ENCODE results near the gene DAD1. TPM values are rescaled to one million over a fixed set of nuclear protein-coding genes. Genes with fewer than 3 reads are reported as not detected.

DAD1 gene
- polyA plus RNA-seq, 1 of the 3 experiments (the other 2 are of a cell fraction): 406 TPM

DNA sequence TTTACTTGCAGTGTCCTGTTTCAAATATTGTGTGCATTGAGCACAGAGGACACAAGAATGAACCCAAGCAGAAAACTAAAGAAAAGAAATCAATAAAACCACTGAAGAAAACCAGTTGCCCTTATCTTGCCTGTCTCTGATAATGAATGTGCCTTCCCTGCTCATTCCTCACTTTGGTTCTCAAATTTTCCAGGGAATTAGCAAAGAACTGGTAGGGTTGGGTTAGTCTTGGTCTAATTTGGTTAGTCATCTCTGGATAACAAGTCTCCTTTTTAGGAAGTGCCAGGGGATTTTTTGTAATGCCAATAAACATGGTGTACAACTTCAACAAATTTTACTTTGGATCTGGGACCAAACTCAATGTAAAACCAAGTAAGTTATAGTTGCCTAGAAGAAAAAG lies 65.7 kb downstream of the DAD1 start (continued):
- TF ChIP-seq, protein P1, sequence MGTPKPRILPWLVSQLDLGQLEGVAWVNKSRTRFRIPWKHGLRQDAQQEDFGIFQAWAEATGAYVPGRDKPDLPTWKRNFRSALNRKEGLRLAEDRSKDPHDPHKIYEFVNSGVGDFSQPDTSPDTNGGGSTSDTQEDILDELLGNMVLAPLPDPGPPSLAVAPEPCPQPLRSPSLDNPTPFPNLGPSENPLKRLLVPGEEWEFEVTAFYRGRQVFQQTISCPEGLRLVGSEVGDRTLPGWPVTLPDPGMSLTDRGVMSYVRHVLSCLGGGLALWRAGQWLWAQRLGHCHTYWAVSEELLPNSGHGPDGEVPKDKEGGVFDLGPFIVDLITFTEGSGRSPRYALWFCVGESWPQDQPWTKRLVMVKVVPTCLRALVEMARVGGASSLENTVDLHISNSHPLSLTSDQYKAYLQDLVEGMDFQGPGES (IDR thresholded peaks at IDR 0.05; ENCODE audit: low read depth, low read length): no peak
- no peak for TF ChIP-seq RAD21 (IDR thresholded peaks at IDR 0.05; ENCODE audit: low read length)
- no peak for TF ChIP-seq POLR2AphosphoS5 (IDR thresholded peaks at IDR 0.05; ENCODE audit: low read depth, low read length)
- TF ChIP-seq NFIC (IDR thresholded peaks at IDR 0.05; ENCODE audit: borderline replicate concordance): no peak
- TF ChIP-seq, protein P2, sequence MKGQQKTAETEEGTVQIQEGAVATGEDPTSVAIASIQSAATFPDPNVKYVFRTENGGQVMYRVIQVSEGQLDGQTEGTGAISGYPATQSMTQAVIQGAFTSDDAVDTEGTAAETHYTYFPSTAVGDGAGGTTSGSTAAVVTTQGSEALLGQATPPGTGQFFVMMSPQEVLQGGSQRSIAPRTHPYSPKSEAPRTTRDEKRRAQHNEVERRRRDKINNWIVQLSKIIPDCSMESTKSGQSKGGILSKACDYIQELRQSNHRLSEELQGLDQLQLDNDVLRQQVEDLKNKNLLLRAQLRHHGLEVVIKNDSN (IDR thresholded peaks at IDR 0.05; ENCODE audit: borderline replicate concordance, low read depth): no peak
- TF ChIP-seq, protein P3, sequence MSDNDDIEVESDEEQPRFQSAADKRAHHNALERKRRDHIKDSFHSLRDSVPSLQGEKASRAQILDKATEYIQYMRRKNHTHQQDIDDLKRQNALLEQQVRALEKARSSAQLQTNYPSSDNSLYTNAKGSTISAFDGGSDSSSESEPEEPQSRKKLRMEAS (IDR thresholded peaks at IDR 0.05; ENCODE audit: low read depth): no peak
- TF ChIP-seq EZH2phosphoT487 (IDR thresholded peaks at IDR 0.05; ENCODE audit: borderline replicate concordance, low read depth): no peak
- no peak for TF ChIP-seq EP300 (IDR thresholded peaks at IDR 0.05; ENCODE audit: borderline replicate concordance in 1 of 2, low read depth in 1 of 2, low read length in 1 of 2)

DNA sequence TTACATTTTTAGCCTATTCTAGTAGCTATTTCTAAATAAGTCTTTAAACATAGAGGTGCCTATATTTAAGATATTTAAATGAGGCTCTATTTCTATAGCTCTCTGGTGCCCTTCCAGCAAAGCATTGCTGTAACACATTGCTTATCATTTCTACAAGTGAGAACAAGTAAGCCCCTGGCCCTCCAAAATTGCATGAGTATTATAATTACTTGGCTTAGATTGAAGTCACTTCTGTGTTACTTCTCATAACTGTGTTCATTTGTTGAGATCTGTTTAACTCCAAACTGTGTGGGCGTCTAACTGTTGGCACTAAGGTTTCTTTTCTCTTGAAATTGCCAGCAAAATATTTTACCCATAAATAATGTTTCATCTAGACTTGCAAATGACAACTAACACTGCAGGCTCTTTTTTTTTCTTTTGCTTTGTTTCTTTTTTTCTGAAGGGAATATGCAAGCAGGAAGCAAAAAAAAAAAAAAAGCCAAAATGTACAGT lies 66.5 kb downstream of the DAD1 start:
- Histone ChIP-seq H3K9ac (no peak overlapping the region), H2AFZ (ENCODE audit: low read depth) (no peak overlapping the region), H4K20me1 (ENCODE audit: insufficient read depth) (no peaks in the 10 kb centered on the region), H3K27me3 (ENCODE audit: insufficient read depth) (peaks cover 28% of the 10 kb centered on the region), H3K4me3 (ENCODE audit: low read depth in 2 of 2, low read length in 1 of 2) (no peak overlapping the region), H3K4me1 (ENCODE audit: control insufficient read depth in 1 of 2, insufficient read depth in 2 of 2, low read depth in 1 of 2, low read length in 1 of 2) (peaks cover 0 to 21% of the 10 kb centered on the region in 2 experiments; a peak in 1 of 4 replicates), H3K9me3 (no peaks in the 10 kb centered on the region), H3K36me3 (replicated peaks in 1 of 2; ENCODE audit: control insufficient read depth in 1 of 2, insufficient read depth in 2 of 2, low read length in 1 of 2) (no peaks in the 10 kb centered on the region), H3K9me2 (no peaks in the 10 kb centered on the region), H3K27ac (ENCODE audit: low read depth in 2 of 2, low read length in 1 of 2) (no peak overlapping the region), H3F3A (replicated peaks; ENCODE audit: insufficient read depth) (no peaks in the 10 kb centered on the region), H3K4me2 (no peak overlapping the region), H3K79me2 (ENCODE audit: insufficient read depth) (no peaks in the 10 kb centered on the region)
- ChIA-PET POLR2A (no interaction called here), CTCF (interaction anchor here (0.8 kb wide), 1 partner anchor 131 kb away, joined by 3 read pairs; no protein-coding TSS in a partner anchor)
- TF ChIP-seq MEF2A (IDR thresholded peaks at IDR 0.05; ENCODE audit: borderline replicate concordance, low read depth) (no peak), TAF1 (IDR thresholded peaks at IDR 0.05; ENCODE audit: borderline replicate concordance, low read depth, low read length) (no peak), FOXJ3 (CRISPR knock-in tag; IDR thresholded peaks at IDR 0.05) (no peak), SIN3A (IDR thresholded peaks at IDR 0.05; ENCODE audit: borderline replicate concordance, low read depth, low read length) (no peak), NRF1 (IDR thresholded peaks at IDR 0.05; ENCODE audit: low read depth, low read length) (no peak), POLR2AphosphoS5 (IDR thresholded peaks at IDR 0.05; ENCODE audit: low read depth, low read length) (no peak), GABPA (IDR thresholded peaks at IDR 0.05; ENCODE audit: low read depth) (no peak), EZH2phosphoT487 (IDR thresholded peaks at IDR 0.05; ENCODE audit: borderline replicate concordance, low read depth) (no peak), NFIC (IDR thresholded peaks at IDR 0.05; ENCODE audit: borderline replicate concordance) (no peak), EP300 (IDR thresholded peaks at IDR 0.05; ENCODE audit: borderline replicate concordance in 1 of 2, low read depth in 1 of 2, low read length in 1 of 2) (no peak), FOXM1 (IDR thresholded peaks at IDR 0.05; ENCODE audit: low read depth) (no peak), CHD2 (IDR thresholded peaks at IDR 0.05; ENCODE audit: low read length, partially characterized antibody) (no peak), MXI1 (IDR thresholded peaks at IDR 0.05; ENCODE audit: low read depth, low read length) (no peak), FOSL2 (IDR thresholded peaks at IDR 0.05; ENCODE audit: borderline replicate concordance, low read depth) (no peak)
- TF ChIP-seq, protein P1 (IDR thresholded peaks at IDR 0.05; ENCODE audit: low read depth, low read length): no peak
- TF ChIP-seq, protein P4, sequence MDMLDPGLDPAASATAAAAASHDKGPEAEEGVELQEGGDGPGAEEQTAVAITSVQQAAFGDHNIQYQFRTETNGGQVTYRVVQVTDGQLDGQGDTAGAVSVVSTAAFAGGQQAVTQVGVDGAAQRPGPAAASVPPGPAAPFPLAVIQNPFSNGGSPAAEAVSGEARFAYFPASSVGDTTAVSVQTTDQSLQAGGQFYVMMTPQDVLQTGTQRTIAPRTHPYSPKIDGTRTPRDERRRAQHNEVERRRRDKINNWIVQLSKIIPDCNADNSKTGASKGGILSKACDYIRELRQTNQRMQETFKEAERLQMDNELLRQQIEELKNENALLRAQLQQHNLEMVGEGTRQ (IDR thresholded peaks at IDR 0.05; ENCODE audit: borderline replicate concordance, low read depth, low read length): no peak
- TF ChIP-seq, protein P5, sequence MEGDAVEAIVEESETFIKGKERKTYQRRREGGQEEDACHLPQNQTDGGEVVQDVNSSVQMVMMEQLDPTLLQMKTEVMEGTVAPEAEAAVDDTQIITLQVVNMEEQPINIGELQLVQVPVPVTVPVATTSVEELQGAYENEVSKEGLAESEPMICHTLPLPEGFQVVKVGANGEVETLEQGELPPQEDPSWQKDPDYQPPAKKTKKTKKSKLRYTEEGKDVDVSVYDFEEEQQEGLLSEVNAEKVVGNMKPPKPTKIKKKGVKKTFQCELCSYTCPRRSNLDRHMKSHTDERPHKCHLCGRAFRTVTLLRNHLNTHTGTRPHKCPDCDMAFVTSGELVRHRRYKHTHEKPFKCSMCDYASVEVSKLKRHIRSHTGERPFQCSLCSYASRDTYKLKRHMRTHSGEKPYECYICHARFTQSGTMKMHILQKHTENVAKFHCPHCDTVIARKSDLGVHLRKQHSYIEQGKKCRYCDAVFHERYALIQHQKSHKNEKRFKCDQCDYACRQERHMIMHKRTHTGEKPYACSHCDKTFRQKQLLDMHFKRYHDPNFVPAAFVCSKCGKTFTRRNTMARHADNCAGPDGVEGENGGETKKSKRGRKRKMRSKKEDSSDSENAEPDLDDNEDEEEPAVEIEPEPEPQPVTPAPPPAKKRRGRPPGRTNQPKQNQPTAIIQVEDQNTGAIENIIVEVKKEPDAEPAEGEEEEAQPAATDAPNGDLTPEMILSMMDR (IDR thresholded peaks at IDR 0.05): no peak
- TF ChIP-seq, protein P3 (IDR thresholded peaks at IDR 0.05; ENCODE audit: low read depth): no peak
- WGBS (ENCODE audit: low lambda C conversion rate): 40% methylated on average over 1 of the region's 1 CpG
- DNase-seq: no peak

Data from SK-N-SH (cell line).